Thoracic aorta (tissue), 2 donors: ENCODE results near the gene OR8D1. TPM values are rescaled to one million over a fixed set of nuclear protein-coding genes. Genes with fewer than 3 reads are reported as not detected.

Experiments used
- ATAC-seq: fragments of 150-250 bp; one replicate; pipeline ENCODE4 v1.8.0; 2017; ENCODE audit warnings: low read depth; ENCODE audit not compliant: insufficient number of reproducible peaks, low FRiP score
- DNase-seq: peaks from one replicate; pipeline ENCODE4 v3.0.0-alpha.2; 2020; ENCODE audit warnings: low spot score
- H3K27ac ChIP-seq, 2 donors: fragments of 200-600 bp; sonication (generic); 1 replicate in 1 of 2; 2 replicates in 1 of 2; pipeline ENCODE4 v1.5.1; 2016; ENCODE audit warnings: mild to moderate bottlenecking in 2 of 2, moderate library complexity in 2 of 2
- H3K27me3 ChIP-seq: fragments of 200-600 bp; sonication (generic); replicated peaks from 2 replicates; pipeline ENCODE4 v1.6.0; 2016; ENCODE audit warnings: mild to moderate bottlenecking; ENCODE audit not compliant: insufficient read depth
- H3K36me3 ChIP-seq: fragments of 200-600 bp; sonication (generic); one replicate; pipeline ENCODE4 v1.5.1; 2016
- H3K4me1 ChIP-seq, 2 donors: fragments of 200-600 bp; sonication (generic); 1 replicate in 1 of 2; 2 replicates in 1 of 2; pipeline versions ENCODE4 v1.5.1 to v1.6.0; 2016; ENCODE audit warnings: low read depth in 2 of 2, mild to moderate bottlenecking in 1 of 2; ENCODE audit not compliant: control insufficient read depth in 1 of 2
- H3K4me3 ChIP-seq: fragments of 200-600 bp; sonication (generic); 2 replicates; pipeline ENCODE4 v1.5.1; 2016; ENCODE audit warnings: mild to moderate bottlenecking
- H3K9me3 ChIP-seq: fragments of 200-600 bp; sonication (generic); 2 replicates; pipeline ENCODE4 v1.5.1; 2016
- CTCF ChIP-seq: fragments of 200-600 bp; sonication (generic); IDR thresholded peaks from one replicate; pipeline ENCODE4 v1.5.1; 2019; ENCODE audit warnings: antibody characterized with exemption
- total RNA-seq, 2 donors: library from RNA; depleted of rRNA; stranded (reverse); fragments of >200 nt; gene quantifications; one replicate each; pipeline versions ENCODE4 v1.1.0 to v1.2.3, GENCODE V29; 2016

OR8D1 gene
- total RNA-seq, 2 donors from 2014 or later = not detected

- Histone ChIP-seq H3K27ac (no peak overlapping the region), H3K27me3 (no peaks in the 10 kb centered on the region), H3K4me3 (no peak overlapping the region), H3K4me1 (no peaks in the 10 kb centered on the region), H3K9me3 (no peaks in the 10 kb centered on the region), H3K36me3 (no peaks in the 10 kb centered on the region)
- TF ChIP-seq CTCF = no peak
- ATAC-seq (no peak), DNase-seq (no peak)
These were observed 3.0 kb downstream of the OR8D1 start for GRCh38 chr11:124310721-124311120.

GRCh38 chr11:124307093-124307492, 6.7 kb downstream of the OR8D1 start:
- H3K36me3 ChIP-seq = no peaks in the 10 kb centered on the region
- ATAC-seq (no peak), DNase-seq (no peak)
- no peaks in the 10 kb centered on the region for H3K9me3 ChIP-seq
- peaks cover 0 to under 1% of the 10 kb centered on the region in 2 donors for H3K4me1 ChIP-seq
- H3K27me3 ChIP-seq = no peaks in the 10 kb centered on the region
- TF ChIP-seq CTCF = no peak
- H3K27ac ChIP-seq = no peak overlapping the region
- H3K4me3 ChIP-seq = no peak overlapping the region

GRCh38 chr11:124302347-124303125, 11.2 kb downstream of the OR8D1 start:
- H3K27me3 ChIP-seq = no peaks in the 10 kb centered on the region
- no peaks in the 10 kb centered on the region for H3K36me3 ChIP-seq
- DNase-seq = no peak
- H3K4me3 ChIP-seq = no peak overlapping the region
- H3K9me3 ChIP-seq = no peaks in the 10 kb centered on the region
- no peak for ATAC-seq
- H3K27ac ChIP-seq = peak overlapping the region in 1 of 2 donors; percentile 10
- H3K4me1 ChIP-seq = peaks cover 0 to 6% of the 10 kb centered on the region in 2 donors
- TF ChIP-seq CTCF = no peak

GRCh38 chr11:124301548-124301947, 12.2 kb downstream of the OR8D1 start:
- no peak for TF ChIP-seq CTCF
- Histone ChIP-seq H3K27ac (peak overlapping the region in 1 of 2 donors; percentile 10), H3K27me3 (no peaks in the 10 kb centered on the region), H3K4me3 (no peak overlapping the region), H3K4me1 (peaks cover 0 to 6% of the 10 kb centered on the region in 2 donors), H3K9me3 (no peaks in the 10 kb centered on the region), H3K36me3 (no peaks in the 10 kb centered on the region)
- ATAC-seq (peak; percentile 63), DNase-seq (no peak)

GRCh38 chr11:124297921-124298320, 15.8 kb downstream of the OR8D1 start:
- DNase-seq (no peak), ATAC-seq (no peak)
- no peaks in the 10 kb centered on the region for H3K36me3 ChIP-seq
- no peak for TF ChIP-seq CTCF
- H3K27ac ChIP-seq = no peak overlapping the region
- no peaks in the 10 kb centered on the region for H3K27me3 ChIP-seq
- H3K4me3 ChIP-seq = no peak overlapping the region
- H3K4me1 ChIP-seq = peaks cover 0 to 6% of the 10 kb centered on the region in 2 donors
- no peaks in the 10 kb centered on the region for H3K9me3 ChIP-seq
